Transverse colon (tissue), 4 donors: Measurements from ENCODE around the gene POLK. TPM values are rescaled to one million over a fixed set of nuclear protein-coding genes. Genes with fewer than 3 reads are reported as not detected.

Experiments used
- DNase-seq: peaks from one replicate; pipeline ENCODE4 v3.0.0-alpha.2; 2019
- H3K27ac ChIP-seq, 4 donors: fragments of 200-600 bp; sonication (generic); 2 replicates each; pipeline ENCODE4 v1.5.1; 2016 to 2018; ENCODE audit warnings: inconsistent platforms in 4 of 4
- H3K27me3 ChIP-seq: fragments of 200-600 bp; sonication (generic); 2 replicates; pipeline ENCODE4 v1.5.1; 2017; ENCODE audit warnings: inconsistent platforms
- H3K36me3 ChIP-seq, 4 donors: fragments of 200-600 bp; sonication (generic); 2 replicates each; pipeline ENCODE4 v1.5.1; 2017 to 2019; ENCODE audit warnings: inconsistent platforms in 4 of 4
- H3K4me1 ChIP-seq, 4 donors: fragments of 200-600 bp; sonication (generic); 2 replicates each; pipeline ENCODE4 v1.5.1; 2017 to 2020; ENCODE audit warnings: inconsistent platforms in 4 of 4
- H3K4me3 ChIP-seq, 4 donors: fragments of 200-600 bp; sonication (generic); 1 replicate in 1 of 4; 2 replicates in 3 of 4; pipeline versions ENCODE4 v1.5.1 to v1.6.1; 2017 to 2019; ENCODE audit warnings: inconsistent platforms in 4 of 4
- H3K9me3 ChIP-seq, 2 donors: fragments of 200-600 bp; sonication (generic); 2 replicates each; pipeline ENCODE4 v1.5.1; 2017 to 2019; ENCODE audit warnings: inconsistent platforms in 2 of 2
- EP300 ChIP-seq: sonication (generic); formaldehyde crosslinking; IDR thresholded peaks from one replicate; pipeline ENCODE4 v1.6.1; 2017; ENCODE audit warnings: antibody characterized with exemption, low read depth
- POLR2A ChIP-seq: fragments of 450-650 bp; IDR thresholded peaks from one replicate; pipeline ENCODE4 v1.6.1; 2016; ENCODE audit warnings: antibody characterized with exemption, mild to moderate bottlenecking, moderate library complexity
- POLR2AphosphoS5 ChIP-seq, 3 donors: sonication (generic); formaldehyde crosslinking; IDR thresholded peaks; one replicate each; pipeline ENCODE4 v1.6.1; 2016; ENCODE audit warnings: antibody characterized with exemption in 3 of 3
- WGBS, 2 donors: methylation state at CpG; one replicate each; pipeline ENCODE4 v1.1.5; 2018; ENCODE audit warnings: low coverage in 1 of 2; 5-methylcytosine and 5-hydroxymethylcytosine counted together
- in situ Hi-C, 4 donors: fragments of 200-750 bp; cut with MboI; loops; one replicate each; pipeline versions ENCODE4 v1.15.0 to v1.15.1; 2017; ENCODE audit warnings: low sequenced_read_pairs in 3 of 4, low pct_ligation_motif_present in 1 of 4, low pct_unique_long_range_greater_than_20kb in 1 of 4
- intact Hi-C: fragments of 100-400 bp; cut with DNase I; formaldehyde crosslinking; loops from one replicate; pipeline ENCODE4 v1.15.1; 2023; ENCODE audit warnings: low total_unique reads
- total RNA-seq, 4 donors: library from RNA; depleted of rRNA; stranded (reverse); fragments of >200 nt; gene quantifications; one replicate each; pipeline ENCODE4 v1.1.0, GENCODE V29; 2016
- TF ChIP-seq, protein P1 (sequence below), 5 experiments: fragments of 200-600 bp in 3 of 5; fragments of 450-650 bp in 2 of 5; sonication (generic) in 3 of 5; IDR thresholded peaks; 1 replicate in 2 of 5; 2 replicates in 3 of 5; pipeline ENCODE4 v1.5.1; 2016 to 2017; ENCODE audit warnings: antibody characterized with exemption in 5 of 5, inconsistent platforms in 3 of 5, mild to moderate bottlenecking in 2 of 5, moderate library complexity in 1 of 5

POLK gene
- total RNA-seq, 4 donors from 2014 or later, result 5.4 to 30.2 (median 18.5) TPM

- DNase-seq, result no peak
- H3K36me3 ChIP-seq, result peaks cover 0 to 13% (median 5%) of the 10 kb centered on the region in 4 donors
- TF ChIP-seq EP300 (no peak), POLR2AphosphoS5 (IDR thresholded peaks at IDR 0.05) (no peak), POLR2A (no peak)
- TF ChIP-seq, protein P1, sequence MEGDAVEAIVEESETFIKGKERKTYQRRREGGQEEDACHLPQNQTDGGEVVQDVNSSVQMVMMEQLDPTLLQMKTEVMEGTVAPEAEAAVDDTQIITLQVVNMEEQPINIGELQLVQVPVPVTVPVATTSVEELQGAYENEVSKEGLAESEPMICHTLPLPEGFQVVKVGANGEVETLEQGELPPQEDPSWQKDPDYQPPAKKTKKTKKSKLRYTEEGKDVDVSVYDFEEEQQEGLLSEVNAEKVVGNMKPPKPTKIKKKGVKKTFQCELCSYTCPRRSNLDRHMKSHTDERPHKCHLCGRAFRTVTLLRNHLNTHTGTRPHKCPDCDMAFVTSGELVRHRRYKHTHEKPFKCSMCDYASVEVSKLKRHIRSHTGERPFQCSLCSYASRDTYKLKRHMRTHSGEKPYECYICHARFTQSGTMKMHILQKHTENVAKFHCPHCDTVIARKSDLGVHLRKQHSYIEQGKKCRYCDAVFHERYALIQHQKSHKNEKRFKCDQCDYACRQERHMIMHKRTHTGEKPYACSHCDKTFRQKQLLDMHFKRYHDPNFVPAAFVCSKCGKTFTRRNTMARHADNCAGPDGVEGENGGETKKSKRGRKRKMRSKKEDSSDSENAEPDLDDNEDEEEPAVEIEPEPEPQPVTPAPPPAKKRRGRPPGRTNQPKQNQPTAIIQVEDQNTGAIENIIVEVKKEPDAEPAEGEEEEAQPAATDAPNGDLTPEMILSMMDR (IDR thresholded peaks at IDR 0.05), result no peak
- peaks cover 0 to 12% (median 2%) of the 10 kb centered on the region in 4 donors for H3K4me1 ChIP-seq
- H3K9me3 ChIP-seq, result peaks cover 14% of the 10 kb centered on the region in 2 donors
- 76 to 77% methylated on average over 1 of the region's 1 CpG for WGBS, 2 donors
- intact Hi-C loops (no loop called here), in situ Hi-C loops (loop anchor here in 1 of 4 donors (25.0 kb wide), 2 partner anchors 282 to 1957 kb away; partner anchors contain the start of genes ANKRA2, ANKRD31 and UTP15)
- no peak overlapping the region for H3K27ac ChIP-seq
- H3K27me3 ChIP-seq, result no peaks in the 10 kb centered on the region
- no peak overlapping the region for H3K4me3 ChIP-seq
Observed at GRCh38 chr5:75519761-75520160, 8.1 kb downstream of the POLK start.

GRCh38 chr5:75521195-75521594 lies 9.5 kb downstream of the POLK start:
- intact Hi-C loops, result no loop called here
- Histone ChIP-seq H3K4me3 (no peak overlapping the region), H3K27me3 (no peaks in the 10 kb centered on the region), H3K9me3 (peaks cover 14% of the 10 kb centered on the region in 2 donors), H3K36me3 (peaks cover 0 to 13% (median 5%) of the 10 kb centered on the region in 4 donors), H3K27ac (no peak overlapping the region), H3K4me1 (peaks cover 0 to 10% (median 2%) of the 10 kb centered on the region in 4 donors)
- no peak for TF ChIP-seq POLR2AphosphoS5 (IDR thresholded peaks at IDR 0.05)
- 94 to 97% methylated on average over 2 of the region's 2 CpGs for WGBS, 2 donors
- no peak for DNase-seq
- in situ Hi-C loops, result loop anchor here in 1 of 4 donors (25.0 kb wide), 2 partner anchors 284 to 1959 kb away; partner anchors contain the start of genes ANKRA2, ANKRD31 and UTP15

- peaks cover 0 to 10% (median 2%) of the 10 kb centered on the region in 4 donors for H3K4me1 ChIP-seq
- H3K27ac ChIP-seq, result no peak overlapping the region
- H3K4me3 ChIP-seq, result no peak overlapping the region
- TF ChIP-seq, protein P1 (IDR thresholded peaks at IDR 0.05), result no peak
- no peak for TF ChIP-seq POLR2A
- no peak for TF ChIP-seq POLR2AphosphoS5 (IDR thresholded peaks at IDR 0.05)
- TF ChIP-seq EP300, result no peak
- intact Hi-C loops, result no loop called here
- H3K9me3 ChIP-seq, result peaks cover 14% of the 10 kb centered on the region in 2 donors
- peaks cover 0 to 13% (median 5%) of the 10 kb centered on the region in 4 donors for H3K36me3 ChIP-seq
- in situ Hi-C loops, result loop anchor here in 1 of 4 donors (25.0 kb wide), 2 partner anchors 285 to 1960 kb away; partner anchors contain the start of genes ANKRA2, ANKRD31 and UTP15
- H3K27me3 ChIP-seq, result no peaks in the 10 kb centered on the region
- DNase-seq, result no peak
Observed at GRCh38 chr5:75522025-75522424, 10.3 kb downstream of the POLK start.

GRCh38 chr5:75522542-75522941 lies 10.9 kb downstream of the POLK start:
- Histone ChIP-seq H3K4me1 (peaks cover 0 to 9% (median 2%) of the 10 kb centered on the region in 4 donors), H3K4me3 (no peak overlapping the region), H3K9me3 (peaks cover 14% of the 10 kb centered on the region in 2 donors), H3K27ac (no peak overlapping the region), H3K36me3 (peaks cover 0 to 13% (median 5%) of the 10 kb centered on the region in 4 donors), H3K27me3 (no peaks in the 10 kb centered on the region)
- intact Hi-C loops, result no loop called here
- TF ChIP-seq POLR2A (no peak), EP300 (no peak), POLR2AphosphoS5 (IDR thresholded peaks at IDR 0.05) (no peak)
- TF ChIP-seq, protein P1 (IDR thresholded peaks at IDR 0.05), result no peak
- in situ Hi-C loops, result loop anchor here in 1 of 4 donors (25.0 kb wide), 2 partner anchors 285 to 1960 kb away; partner anchors contain the start of genes ANKRA2, ANKRD31 and UTP15
- WGBS, 2 donors, result 92 to 100% methylated on average over 1 of the region's 1 CpG
- no peak for DNase-seq
